ENCODE data around the gene CCND2.

- TF ChIP-seq, protein P1, sequence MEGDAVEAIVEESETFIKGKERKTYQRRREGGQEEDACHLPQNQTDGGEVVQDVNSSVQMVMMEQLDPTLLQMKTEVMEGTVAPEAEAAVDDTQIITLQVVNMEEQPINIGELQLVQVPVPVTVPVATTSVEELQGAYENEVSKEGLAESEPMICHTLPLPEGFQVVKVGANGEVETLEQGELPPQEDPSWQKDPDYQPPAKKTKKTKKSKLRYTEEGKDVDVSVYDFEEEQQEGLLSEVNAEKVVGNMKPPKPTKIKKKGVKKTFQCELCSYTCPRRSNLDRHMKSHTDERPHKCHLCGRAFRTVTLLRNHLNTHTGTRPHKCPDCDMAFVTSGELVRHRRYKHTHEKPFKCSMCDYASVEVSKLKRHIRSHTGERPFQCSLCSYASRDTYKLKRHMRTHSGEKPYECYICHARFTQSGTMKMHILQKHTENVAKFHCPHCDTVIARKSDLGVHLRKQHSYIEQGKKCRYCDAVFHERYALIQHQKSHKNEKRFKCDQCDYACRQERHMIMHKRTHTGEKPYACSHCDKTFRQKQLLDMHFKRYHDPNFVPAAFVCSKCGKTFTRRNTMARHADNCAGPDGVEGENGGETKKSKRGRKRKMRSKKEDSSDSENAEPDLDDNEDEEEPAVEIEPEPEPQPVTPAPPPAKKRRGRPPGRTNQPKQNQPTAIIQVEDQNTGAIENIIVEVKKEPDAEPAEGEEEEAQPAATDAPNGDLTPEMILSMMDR (conservative IDR thresholded peaks at IDR 0.05): no peak
- TF ChIP-seq EZH2 (IDR thresholded peaks at IDR 0.05; ENCODE audit: low read depth): no peak
These were observed 1.7 kb upstream of the CCND2 start for GRCh38 chr12:4271717-4272423.
